Transverse colon (tissue), 4 donors: ENCODE measurements around the gene SPG11. TPM values are rescaled to one million over a fixed set of nuclear protein-coding genes. Genes with fewer than 3 reads are reported as not detected.
A peak's percentile ranks its signal among the peaks of the same experiment; 100 is the strongest.

Experiments
- DNase-seq: peaks from one replicate; pipeline ENCODE4 v3.0.0-alpha.2; 2019
- H3K27ac ChIP-seq, 4 donors: fragments of 200-600 bp; sonication (generic); 2 replicates each; pipeline ENCODE4 v1.5.1; 2016 to 2018; ENCODE audit warnings: inconsistent platforms in 4 of 4
- H3K27me3 ChIP-seq: fragments of 200-600 bp; sonication (generic); 2 replicates; pipeline ENCODE4 v1.5.1; 2017; ENCODE audit warnings: inconsistent platforms
- H3K36me3 ChIP-seq, 4 donors: fragments of 200-600 bp; sonication (generic); 2 replicates each; pipeline ENCODE4 v1.5.1; 2017 to 2019; ENCODE audit warnings: inconsistent platforms in 4 of 4
- H3K4me1 ChIP-seq, 4 donors: fragments of 200-600 bp; sonication (generic); 2 replicates each; pipeline ENCODE4 v1.5.1; 2017 to 2020; ENCODE audit warnings: inconsistent platforms in 4 of 4
- H3K4me3 ChIP-seq, 4 donors: fragments of 200-600 bp; sonication (generic); 1 replicate in 1 of 4; 2 replicates in 3 of 4; pipeline versions ENCODE4 v1.5.1 to v1.6.1; 2017 to 2019; ENCODE audit warnings: inconsistent platforms in 4 of 4
- H3K9me3 ChIP-seq, 2 donors: fragments of 200-600 bp; sonication (generic); 2 replicates each; pipeline ENCODE4 v1.5.1; 2017 to 2019; ENCODE audit warnings: inconsistent platforms in 2 of 2
- CTCF ChIP-seq, 5 experiments: fragments of 200-600 bp in 3 of 5; fragments of 450-650 bp in 2 of 5; sonication (generic) in 3 of 5; IDR thresholded peaks; 1 replicate in 2 of 5; 2 replicates in 3 of 5; pipeline ENCODE4 v1.5.1; 2016 to 2017; ENCODE audit warnings: antibody characterized with exemption in 5 of 5, inconsistent platforms in 3 of 5, mild to moderate bottlenecking in 2 of 5, moderate library complexity in 1 of 5
- EP300 ChIP-seq: sonication (generic); formaldehyde crosslinking; IDR thresholded peaks from one replicate; pipeline ENCODE4 v1.6.1; 2017; ENCODE audit warnings: antibody characterized with exemption, low read depth
- POLR2A ChIP-seq: fragments of 450-650 bp; IDR thresholded peaks from one replicate; pipeline ENCODE4 v1.6.1; 2016; ENCODE audit warnings: antibody characterized with exemption, mild to moderate bottlenecking, moderate library complexity
- POLR2AphosphoS5 ChIP-seq, 3 donors: sonication (generic); formaldehyde crosslinking; IDR thresholded peaks; one replicate each; pipeline ENCODE4 v1.6.1; 2016; ENCODE audit warnings: antibody characterized with exemption in 3 of 3
- WGBS, 2 donors: methylation state at CpG; one replicate each; pipeline ENCODE4 v1.1.5; 2018; ENCODE audit warnings: low coverage in 1 of 2; 5-methylcytosine and 5-hydroxymethylcytosine counted together
- in situ Hi-C, 4 donors: fragments of 200-750 bp; cut with MboI; loops; one replicate each; pipeline versions ENCODE4 v1.15.0 to v1.15.1; 2017; ENCODE audit warnings: low sequenced_read_pairs in 3 of 4, low pct_ligation_motif_present in 1 of 4, low pct_unique_long_range_greater_than_20kb in 1 of 4
- intact Hi-C: fragments of 100-400 bp; cut with DNase I; formaldehyde crosslinking; loops from one replicate; pipeline ENCODE4 v1.15.1; 2023; ENCODE audit warnings: low total_unique reads
- total RNA-seq, 4 donors: library from RNA; depleted of rRNA; stranded (reverse); fragments of >200 nt; gene quantifications; one replicate each; pipeline ENCODE4 v1.1.0, GENCODE V29; 2016

Gene SPG11
- 100 to 1,000 TPM in 2 of 4 donors, 10 to 100 TPM in 2; 79.7 to 149 (median 103) TPM for total RNA-seq

- Histone ChIP-seq H3K4me1 (peaks cover 19 to 28% (median 21%) of the 10 kb centered on the region in 4 donors), H3K9me3 (no peaks in the 10 kb centered on the region), H3K27ac (peak within 1 kb of the TSS; percentile 98 to 100 (median 99)), H3K36me3 (peaks cover 0 to 15% (median 6%) of the 10 kb centered on the region in 4 donors), H3K27me3 (no peaks in the 10 kb centered on the region), H3K4me3 (peak within 1 kb of the TSS; percentile 90 to 97 (median 93))
- 9 to 79% methylated on average over 5 to 40 of the region's 53 CpGs for WGBS, 2 donors
- TF ChIP-seq POLR2A (peak; percentile 96), CTCF (IDR thresholded peaks at IDR 0.05) (peak; percentile 92 to 99 (median 97)), EP300 (peak; percentile 20), POLR2AphosphoS5 (IDR thresholded peaks at IDR 0.05) (peak; percentile 95 to 99 (median 99))
- peak; percentile 99 for DNase-seq
- intact Hi-C loops (loop anchor here (1.0 kb wide), 1 partner anchor 75 kb away; no protein-coding TSS in a partner anchor), in situ Hi-C loops (loop anchor here (5.0 to 10.0 kb wide), 2 partner anchors 71 to 74 kb away; partner anchors contain the start of gene TRIM69 (in 4 of the 4))
These were observed at the start of gene SPG11 for GRCh38 chr15:44663410-44664308. TSS of gene SPG11 (minus strand) at chr15:44663662. CDS start at chr15:44663647, 15 bp downstream.

GRCh38 chr15:44712346-44713005, 49.0 kb upstream of the SPG11 start:
- DNase-seq = peak; percentile 80
- intact Hi-C loops (no loop called here), in situ Hi-C loops (no loop called here)
- WGBS, 2 donors = 2 to 4% methylated on average over 9 to 24 of the region's 24 CpGs
- peaks cover 12 to 75% (median 29%) of the 10 kb centered on the region in 4 donors for H3K4me1 ChIP-seq
- no peaks in the 10 kb centered on the region for H3K27me3 ChIP-seq
- TF ChIP-seq POLR2A = peak; percentile 76
- TF ChIP-seq EP300 = no peak
- TF ChIP-seq POLR2AphosphoS5 (IDR thresholded peaks at IDR 0.05) = peak; percentile 86 to 90 (median 88)
- H3K27ac ChIP-seq = peak overlapping the region; percentile 99
- peaks cover 0 to 25% (median 10%) of the 10 kb centered on the region in 4 donors for H3K36me3 ChIP-seq
- no peaks in the 10 kb centered on the region for H3K9me3 ChIP-seq
- peak overlapping the region; percentile 77 to 95 (median 82) for H3K4me3 ChIP-seq

GRCh38 chr15:44711743-44712345, 48.4 kb upstream of the SPG11 start:
- H3K27me3 ChIP-seq = no peaks in the 10 kb centered on the region
- DNase-seq = peak; percentile 60
- 0% methylated on average over 5 to 38 of the region's 46 CpGs for WGBS, 2 donors
- peaks cover 12 to 73% (median 31%) of the 10 kb centered on the region in 4 donors for H3K4me1 ChIP-seq
- intact Hi-C loops = loop anchor here (1.0 kb wide), 1 partner anchor 16 kb away; no protein-coding TSS in a partner anchor
- H3K9me3 ChIP-seq = no peaks in the 10 kb centered on the region
- peak overlapping the region; percentile 77 to 95 (median 82) for H3K4me3 ChIP-seq
- in situ Hi-C loops = no loop called here
- H3K27ac ChIP-seq = peak overlapping the region; percentile 99
- H3K36me3 ChIP-seq = peaks cover 0 to 18% (median 7%) of the 10 kb centered on the region in 4 donors
- TF ChIP-seq EP300 = no peak
- no peak for TF ChIP-seq CTCF (IDR thresholded peaks at IDR 0.05)
- no peak for TF ChIP-seq POLR2AphosphoS5 (IDR thresholded peaks at IDR 0.05)
- no peak for TF ChIP-seq POLR2A

- in situ Hi-C loops (no loop called here), intact Hi-C loops (loop anchor here (1.0 kb wide), 1 partner anchor 17 kb away; no protein-coding TSS in a partner anchor)
- Histone ChIP-seq H3K27me3 (no peaks in the 10 kb centered on the region), H3K9me3 (no peaks in the 10 kb centered on the region), H3K27ac (peak within 1 kb of the TSS; percentile 99), H3K4me3 (peak within 1 kb of the TSS; percentile 77 to 95 (median 82)), H3K4me1 (peaks cover 12 to 70% (median 33%) of the 10 kb centered on the region in 4 donors), H3K36me3 (peaks cover 0 to 12% (median 4%) of the 10 kb centered on the region in 4 donors)
- 0% methylated on average over 30 of the region's 37 CpGs; no CpG with 5 or more reads in 1 of the 2 donors for WGBS, 2 donors
- DNase-seq = peak; percentile 97
- TF ChIP-seq CTCF (IDR thresholded peaks at IDR 0.05) (no peak), EP300 (no peak), POLR2AphosphoS5 (IDR thresholded peaks at IDR 0.05) (peak; percentile 100), POLR2A (peak; percentile 100)
These were observed 47.8 kb upstream of the SPG11 start, which contains the start of the genes B2M and PATL2 for GRCh38 chr15:44711096-44711742. TSS of gene B2M (plus strand) at chr15:44711517. CDS start at chr15:44711547, 30 bp downstream. TSS of gene PATL2 (minus strand) at chr15:44711323. CDS start at chr15:44676490, 34,833 bp downstream.
